MM.1S (cell line): ENCODE results near the gene PTPDC1.
"Not testable (repeated sequence)": the region's sequence is repeated elsewhere in the genome, so short reads cannot be mapped to it uniquely, and the experiment has no call there.

Experiments
- DNase-seq: peaks from one replicate; pipeline ENCODE4 v3.0.0-alpha.2; 2015
- H2AFZ ChIP-seq: fragments of 300-600 bp; sonication (generic); 2 replicates; pipeline ENCODE4 v1.6.0; 2016; ENCODE audit warnings: antibody characterized with exemption, low read length
- H3F3A ChIP-seq: fragments of 300-600 bp; sonication (generic); 2 replicates; pipeline ENCODE4 v1.6.1; 2016; ENCODE audit warnings: mild to moderate bottlenecking, antibody characterized with exemption, low read length, moderate library complexity, mixed read lengths; ENCODE audit not compliant: insufficient read depth
- H3K27ac ChIP-seq: fragments of 300-600 bp; sonication (generic); 2 replicates; pipeline ENCODE4 v1.5.1; 2016; ENCODE audit warnings: mild to moderate bottlenecking, low read length
- H3K27me3 ChIP-seq: fragments of 300-600 bp; sonication (generic); replicated peaks from 2 replicates; pipeline ENCODE4 v1.6.0; 2016; ENCODE audit warnings: low read length; ENCODE audit not compliant: insufficient read depth
- H3K36me3 ChIP-seq: fragments of 300-600 bp; sonication (generic); replicated peaks from 2 replicates; pipeline ENCODE4 v1.6.1; 2016; ENCODE audit warnings: mild to moderate bottlenecking, low read length, mixed read lengths; ENCODE audit not compliant: insufficient read depth
- H3K4me1 ChIP-seq: fragments of 300-600 bp; sonication (generic); 2 replicates; pipeline ENCODE4 v1.6.1; 2016; ENCODE audit warnings: low read length, mixed read lengths
- H3K4me2 ChIP-seq: fragments of 300-600 bp; sonication (generic); 2 replicates; pipeline ENCODE4 v1.6.0; 2016; ENCODE audit warnings: low read depth, low read length
- H3K4me3 ChIP-seq: fragments of 300-600 bp; sonication (generic); 2 replicates; pipeline ENCODE4 v1.5.1; 2016; ENCODE audit warnings: low read length, mixed read lengths
- H3K79me2 ChIP-seq: fragments of 300-600 bp; sonication (generic); 2 replicates; pipeline ENCODE4 v1.6.1; 2016; ENCODE audit warnings: mixed run types, low read length, mixed read lengths
- H3K9ac ChIP-seq: fragments of 300-600 bp; sonication (generic); 2 replicates; pipeline ENCODE4 v1.6.1; 2016; ENCODE audit warnings: low read length, mixed read lengths
- H3K9me2 ChIP-seq: fragments of 300-600 bp; sonication (generic); replicated peaks from 2 replicates; pipeline ENCODE4 v1.6.1; 2016; ENCODE audit warnings: mild to moderate bottlenecking, low read length, mixed read lengths; ENCODE audit not compliant: insufficient read depth
- H3K9me3 ChIP-seq: fragments of 300-600 bp; sonication (generic); replicated peaks from 2 replicates; pipeline ENCODE4 v1.6.1; 2016; ENCODE audit warnings: mild to moderate bottlenecking, low read length, mixed read lengths; ENCODE audit not compliant: insufficient read depth
- H4K20me1 ChIP-seq: fragments of 300-600 bp; sonication (generic); 2 replicates; pipeline ENCODE4 v1.6.1; 2016; ENCODE audit warnings: mild to moderate bottlenecking, low read length, moderate library complexity, mixed read lengths; ENCODE audit not compliant: insufficient read depth
- CTCF ChIP-seq: fragments of 300-600 bp; sonication (generic); IDR thresholded peaks from 2 replicates; pipeline ENCODE4 v1.5.1; 2016; ENCODE audit warnings: antibody characterized with exemption, low read length, mixed read lengths
- EZH2 ChIP-seq: fragments of 300-600 bp; sonication (generic); optimal IDR thresholded peaks from 2 replicates; pipeline ENCODE3; 2017; ENCODE audit warnings: low read depth, mild to moderate bottlenecking, antibody characterized with exemption, low read length, mixed read lengths
- EZH2phosphoT487 ChIP-seq: fragments of 300-600 bp; sonication (generic); IDR thresholded peaks from 2 replicates; pipeline ENCODE4 v1.6.1; 2018; ENCODE audit warnings: antibody characterized with exemption, low read length

Gene PTPDC1

GRCh38 chr9:94085062-94085639, 887 bp downstream of the PTPDC1 start:
- H3K27ac ChIP-seq, result no peak overlapping the region

GRCh38 chr9:94086486-94087345, 2.5 kb downstream of the PTPDC1 start:
- H3K4me1 ChIP-seq, result no peaks in the 10 kb centered on the region
- H3K9ac ChIP-seq, result no peak overlapping the region
- H2AFZ ChIP-seq, result no peak overlapping the region
- no peak overlapping the region for H3K27ac ChIP-seq
- no peaks in the 10 kb centered on the region for H3K27me3 ChIP-seq
- no peak for DNase-seq
- H3K9me2 ChIP-seq, result no peaks in the 10 kb centered on the region
- no peaks in the 10 kb centered on the region for H3F3A ChIP-seq
- H3K4me3 ChIP-seq, result no peak overlapping the region
- H4K20me1 ChIP-seq, result no peaks in the 10 kb centered on the region
- H3K79me2 ChIP-seq, result no peaks in the 10 kb centered on the region
- no peaks in the 10 kb centered on the region for H3K9me3 ChIP-seq
- H3K36me3 ChIP-seq, result no peaks in the 10 kb centered on the region
- no peak overlapping the region for H3K4me2 ChIP-seq
- TF ChIP-seq CTCF, result no peak
- TF ChIP-seq EZH2phosphoT487, result no peak
- no peak for TF ChIP-seq EZH2

More at GRCh38 chr9:94085062-94085639, 887 bp downstream of the PTPDC1 start:
- H3K4me2 ChIP-seq, result no peak overlapping the region
- no peak for DNase-seq
- H3K27me3 ChIP-seq, result no peaks in the 10 kb centered on the region
- no peaks in the 10 kb centered on the region for H3K36me3 ChIP-seq
- no peaks in the 10 kb centered on the region for H3K4me1 ChIP-seq
- no peaks in the 10 kb centered on the region for H3K79me2 ChIP-seq
- no peaks in the 10 kb centered on the region for H3F3A ChIP-seq
- TF ChIP-seq EZH2phosphoT487 (no peak), EZH2 (no peak), CTCF (no peak)
- H4K20me1 ChIP-seq, result no peaks in the 10 kb centered on the region
- no peak overlapping the region for H2AFZ ChIP-seq
- no peak overlapping the region for H3K9ac ChIP-seq
- H3K9me2 ChIP-seq, result no peaks in the 10 kb centered on the region
- no peaks in the 10 kb centered on the region for H3K9me3 ChIP-seq
- no peak overlapping the region for H3K4me3 ChIP-seq

- not testable (repeated sequence) for H4K20me1 ChIP-seq, DNase-seq, H3K4me1 ChIP-seq, H3K36me3 ChIP-seq, H3K9me2 ChIP-seq, H3K4me2 ChIP-seq, H3F3A ChIP-seq, H3K27ac ChIP-seq, H3K4me3 ChIP-seq, H3K79me2 ChIP-seq, H2AFZ ChIP-seq, H3K27me3 ChIP-seq, H3K9me3 ChIP-seq, H3K9ac ChIP-seq
These were observed 10.2 kb downstream of the PTPDC1 start for GRCh38 chr9:94094219-94095145.
